Brain microvascular endothelial cell (primary cell): Measurements from ENCODE around the gene COPS8.

Experiments
- DNase-seq: peaks from one replicate; pipeline ENCODE4 v3.0.0-alpha.2; 2020
- H3K27ac ChIP-seq: fragments of 250-450 bp; sonication (Bioruptor Pico); 2 replicates; pipeline ENCODE4 v1.5.1; 2020; ENCODE audit warnings: mild to moderate bottlenecking, moderate library complexity
- H3K27me3 ChIP-seq: fragments of 250-450 bp; sonication (Bioruptor Pico); replicated peaks from 2 replicates; pipeline ENCODE4 v1.5.1; 2020; ENCODE audit warnings: mild to moderate bottlenecking
- H3K36me3 ChIP-seq: fragments of 250-450 bp; sonication (Bioruptor Pico); replicated peaks from 2 replicates; pipeline ENCODE4 v1.5.1; 2020; ENCODE audit warnings: mild to moderate bottlenecking
- H3K4me3 ChIP-seq: 2 replicates; pipeline ENCODE4 v1.5.1; 2011; ENCODE audit warnings: low read depth, mild to moderate bottlenecking, control low read depth, low read length, moderate library complexity
- in situ Hi-C: cut with HindIII; loops from 2 replicates; pipeline ENCODE4 v1.10.0; 2017; ENCODE audit warnings: low sequenced_read_pairs, low pct_ligation_motif_present
- TF ChIP-seq, protein P1 (sequence below): IDR thresholded peaks from 2 replicates; pipeline ENCODE4 v1.5.1; 2011; ENCODE audit warnings: low read depth, mild to moderate bottlenecking, moderate library complexity, low read length, control low read depth, inconsistent platforms; ENCODE audit errors: missing control alignments

COPS8 gene

DNA sequence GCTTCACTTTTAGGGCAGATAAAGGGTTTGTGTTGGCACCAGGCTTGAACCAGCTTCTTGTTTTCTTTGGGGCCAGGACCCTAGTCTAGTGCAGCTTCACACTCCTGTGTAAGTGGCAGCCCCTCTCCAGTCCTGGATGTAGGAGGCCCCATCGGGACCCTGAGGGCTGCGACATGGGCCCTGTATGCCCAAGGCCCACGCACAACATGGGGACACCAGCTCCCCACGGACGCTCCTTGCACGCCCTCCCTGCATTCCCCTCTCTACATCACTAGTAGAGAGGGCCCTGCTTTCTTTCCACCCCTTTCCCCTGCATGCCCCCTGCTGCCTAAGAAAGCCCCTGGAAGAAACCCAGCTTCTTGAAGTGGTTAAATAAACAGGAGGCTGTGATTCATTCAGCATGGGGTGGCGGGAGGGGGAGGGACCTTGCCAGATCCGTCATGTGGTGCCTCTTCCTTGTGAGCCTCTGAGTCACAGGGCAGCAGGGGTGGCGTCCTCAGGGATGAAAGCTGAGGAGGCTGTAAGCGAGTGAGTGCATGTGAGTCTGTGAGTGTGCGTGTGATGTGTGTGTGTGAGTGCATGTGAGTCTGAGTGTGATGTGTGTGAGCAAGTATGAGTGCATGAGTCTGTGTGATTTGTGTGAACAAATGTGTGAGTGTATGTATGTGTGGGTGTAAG is 42.5 kb downstream of the COPS8 start:
- no peak overlapping the region for H3K4me3 ChIP-seq
- peak overlapping the region; percentile 62 for H3K27ac ChIP-seq

DNA sequence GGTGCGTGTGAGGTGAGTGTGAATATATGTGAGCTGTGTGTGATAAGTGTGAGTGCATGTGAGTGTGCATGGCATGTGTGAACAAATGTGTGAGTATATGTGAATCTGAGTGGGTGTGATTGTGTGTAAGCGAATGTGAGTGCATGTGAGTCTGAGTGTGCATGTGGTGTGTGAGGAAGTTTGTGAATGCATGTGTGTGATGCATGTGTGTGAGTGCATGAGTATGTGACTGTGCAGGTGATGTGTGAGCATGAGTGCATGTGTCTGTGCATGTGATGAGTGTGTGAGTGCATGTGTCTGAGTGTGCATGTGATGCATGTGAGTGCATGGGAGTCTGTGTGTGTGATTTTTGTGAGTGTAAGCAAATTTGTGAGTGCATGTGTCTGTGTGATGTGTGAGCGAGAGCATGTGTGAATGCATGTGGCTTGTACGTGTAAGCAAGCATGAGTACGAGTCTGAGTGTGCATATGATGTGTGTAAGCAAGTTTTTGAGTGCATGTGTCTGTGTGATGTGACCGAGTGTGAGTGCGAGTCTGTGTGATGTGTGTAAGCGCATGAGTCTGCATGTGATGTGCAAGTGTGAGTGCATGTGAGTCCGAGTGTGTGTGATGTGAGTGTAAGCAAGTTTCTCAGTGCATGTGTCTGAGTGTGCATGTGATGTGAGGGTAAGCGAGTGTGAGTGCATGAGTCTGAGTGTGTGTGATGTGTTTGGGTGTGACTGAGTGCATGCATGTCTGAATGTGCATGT is 43.3 kb downstream of the COPS8 start:
- Histone ChIP-seq H3K27me3 (no peaks in the 10 kb centered on the region), H3K4me3 (no peak overlapping the region), H3K36me3 (no peaks in the 10 kb centered on the region), H3K27ac (peak overlapping the region; percentile 62)
- in situ Hi-C loops, result no loop called here
- DNase-seq, result no peak
- TF ChIP-seq, protein P1, sequence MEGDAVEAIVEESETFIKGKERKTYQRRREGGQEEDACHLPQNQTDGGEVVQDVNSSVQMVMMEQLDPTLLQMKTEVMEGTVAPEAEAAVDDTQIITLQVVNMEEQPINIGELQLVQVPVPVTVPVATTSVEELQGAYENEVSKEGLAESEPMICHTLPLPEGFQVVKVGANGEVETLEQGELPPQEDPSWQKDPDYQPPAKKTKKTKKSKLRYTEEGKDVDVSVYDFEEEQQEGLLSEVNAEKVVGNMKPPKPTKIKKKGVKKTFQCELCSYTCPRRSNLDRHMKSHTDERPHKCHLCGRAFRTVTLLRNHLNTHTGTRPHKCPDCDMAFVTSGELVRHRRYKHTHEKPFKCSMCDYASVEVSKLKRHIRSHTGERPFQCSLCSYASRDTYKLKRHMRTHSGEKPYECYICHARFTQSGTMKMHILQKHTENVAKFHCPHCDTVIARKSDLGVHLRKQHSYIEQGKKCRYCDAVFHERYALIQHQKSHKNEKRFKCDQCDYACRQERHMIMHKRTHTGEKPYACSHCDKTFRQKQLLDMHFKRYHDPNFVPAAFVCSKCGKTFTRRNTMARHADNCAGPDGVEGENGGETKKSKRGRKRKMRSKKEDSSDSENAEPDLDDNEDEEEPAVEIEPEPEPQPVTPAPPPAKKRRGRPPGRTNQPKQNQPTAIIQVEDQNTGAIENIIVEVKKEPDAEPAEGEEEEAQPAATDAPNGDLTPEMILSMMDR, result no peak

More for the DNA sequence above, 42.5 kb downstream of the COPS8 start:
- in situ Hi-C loops, result no loop called here
- peak; percentile 99 for DNase-seq
- TF ChIP-seq, protein P1, result peak; percentile 54
- Histone ChIP-seq H3K27me3 (no peaks in the 10 kb centered on the region), H3K36me3 (no peaks in the 10 kb centered on the region)

DNA sequence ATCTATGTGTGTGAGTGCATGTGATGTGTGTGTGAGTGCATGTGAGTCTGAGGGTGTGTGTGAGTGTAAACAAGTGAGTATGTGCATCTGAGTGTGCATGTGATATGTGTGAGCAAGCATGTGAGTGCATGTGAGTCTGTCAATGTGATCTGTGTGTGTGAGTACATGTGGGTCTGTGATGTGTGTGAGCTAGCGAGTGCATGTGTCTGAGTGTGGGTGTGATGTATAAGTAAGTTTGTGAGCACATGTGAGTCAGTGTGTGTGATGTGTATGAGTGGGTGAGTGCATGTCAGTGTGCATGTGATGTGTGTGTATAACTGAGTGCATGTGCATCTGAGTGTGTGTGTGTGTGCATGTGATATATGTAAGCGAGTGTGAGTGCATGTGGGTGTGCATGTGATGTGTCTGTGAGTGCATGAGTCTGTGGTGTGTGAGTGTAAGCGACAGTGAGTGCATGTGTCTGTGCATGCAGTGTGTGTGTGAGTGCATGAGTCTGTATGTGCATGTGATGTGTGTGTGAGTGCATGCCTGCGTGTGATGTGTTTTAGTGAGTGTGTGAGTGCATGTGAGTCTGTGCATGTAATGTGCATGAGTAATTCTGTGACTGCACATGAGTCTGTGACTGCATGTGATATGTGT is 44.1 kb downstream of the COPS8 start:
- no peaks in the 10 kb centered on the region for H3K27me3 ChIP-seq
- in situ Hi-C loops, result no loop called here
- TF ChIP-seq, protein P1, result no peak
- no peak for DNase-seq
- H3K27ac ChIP-seq, result no peak overlapping the region
- no peaks in the 10 kb centered on the region for H3K36me3 ChIP-seq
- H3K4me3 ChIP-seq, result no peak overlapping the region

DNA sequence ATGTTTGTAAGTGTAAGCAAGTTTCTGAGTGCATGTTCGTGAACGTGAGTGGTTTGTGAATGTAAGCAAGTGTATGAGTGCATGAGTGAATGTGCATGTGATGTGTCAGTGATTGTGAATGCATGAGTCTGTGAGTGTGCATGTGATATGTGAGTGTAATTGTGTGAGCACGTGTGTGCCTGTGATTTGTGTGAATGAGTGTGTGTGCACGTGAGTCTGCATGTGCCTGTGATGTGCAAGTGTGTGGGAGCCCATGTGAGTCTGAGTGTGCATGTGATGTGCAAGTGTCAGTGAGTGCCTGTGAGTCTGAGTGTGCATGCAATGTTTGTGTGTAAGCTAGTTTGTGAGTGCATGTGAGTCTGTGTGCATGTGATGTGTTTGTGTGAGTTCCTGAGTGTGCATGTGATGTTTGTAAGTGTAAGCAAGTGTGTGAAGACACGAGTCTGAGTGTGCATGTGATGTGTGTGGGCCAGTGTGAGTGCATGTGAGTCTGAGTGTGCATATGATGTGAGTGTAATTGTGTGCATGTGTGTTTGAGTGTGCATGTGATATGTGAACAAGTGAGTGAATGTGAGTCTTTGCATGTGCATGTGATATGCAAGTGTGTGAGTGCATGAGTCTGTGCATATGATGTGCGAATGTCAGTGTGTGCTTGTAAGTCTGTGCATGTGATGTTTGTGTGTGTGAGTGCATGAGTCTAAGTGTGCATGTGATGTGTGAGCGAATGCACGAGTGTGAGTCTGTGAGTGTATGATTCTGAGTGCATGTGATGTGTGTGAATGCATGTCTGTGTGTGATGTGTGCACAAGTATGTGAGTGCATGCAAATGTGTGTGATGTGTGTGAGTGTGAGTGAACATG is 45.1 kb downstream of the COPS8 start:
- no peak for DNase-seq
- H3K4me3 ChIP-seq, result no peak overlapping the region
- no peak overlapping the region for H3K27ac ChIP-seq
- H3K27me3 ChIP-seq, result no peaks in the 10 kb centered on the region
- in situ Hi-C loops, result no loop called here
- H3K36me3 ChIP-seq, result no peaks in the 10 kb centered on the region
- TF ChIP-seq, protein P1, result no peak

DNA sequence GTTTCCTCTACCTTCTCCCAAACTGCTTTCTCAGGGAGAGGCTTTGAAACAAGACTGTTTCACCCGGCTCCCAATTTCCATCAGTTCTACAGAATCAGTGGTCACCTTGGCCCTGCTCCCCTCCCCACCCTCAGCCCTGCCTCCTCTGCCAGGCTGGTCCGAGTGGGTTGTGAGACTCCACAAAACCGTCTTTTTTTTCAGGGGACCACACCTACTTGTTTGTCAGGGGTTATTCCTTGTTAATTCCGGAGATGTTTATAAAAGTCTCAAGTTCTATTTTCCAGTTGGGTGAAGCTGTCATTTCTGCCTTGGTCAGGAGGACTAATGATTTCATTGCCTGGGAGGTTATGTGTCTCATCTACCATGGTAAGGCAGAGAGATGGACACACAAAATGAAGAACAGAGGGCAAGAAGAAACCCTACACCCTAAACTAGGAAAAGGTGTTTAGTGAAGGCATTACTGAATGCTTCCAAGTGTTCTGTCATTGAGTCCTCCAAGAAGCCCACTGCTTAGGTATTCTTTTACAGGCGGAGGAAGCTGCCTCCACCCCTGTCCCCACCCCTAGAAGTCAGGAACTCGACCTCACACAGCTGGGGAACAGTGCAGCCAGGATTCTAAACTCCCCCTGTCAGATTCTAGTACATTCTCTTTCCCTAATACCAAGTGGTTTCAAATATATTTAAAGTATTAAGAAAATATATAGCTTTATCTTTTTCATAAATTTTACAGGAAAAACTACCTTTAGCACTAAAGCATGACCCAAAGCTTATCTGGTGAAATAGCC is 46.3 kb downstream of the COPS8 start:
- no peaks in the 10 kb centered on the region for H3K27me3 ChIP-seq
- H3K36me3 ChIP-seq, result no peaks in the 10 kb centered on the region
- no peak for DNase-seq
- H3K4me3 ChIP-seq, result no peak overlapping the region
- in situ Hi-C loops, result no loop called here
- TF ChIP-seq, protein P1, result no peak
- H3K27ac ChIP-seq, result no peak overlapping the region
